ENCODE data around the gene SPINK4. TPM values are rescaled to one million over a fixed set of nuclear protein-coding genes. Genes with fewer than 3 reads are reported as not detected.

SPINK4 gene
- total RNA-seq, 1 donor from 2014 or later, result not detected

GRCh38 chr9:33229359-33230114, 10.4 kb upstream of the SPINK4 start:
- Histone ChIP-seq H3K27me3 (no peaks in the 10 kb centered on the region), H3K27ac (no peak overlapping the region), H3K9me3 (no peaks in the 10 kb centered on the region), H3K36me3 (no peaks in the 10 kb centered on the region), H3K4me1 (peaks cover 0 to 5% of the 10 kb centered on the region in 2 donors), H3K4me3 (no peak overlapping the region)
- no peak for DNase-seq (ENCODE audit: low spot score in 2 of 2)
- intact Hi-C loops (cut with DNase I), result loop anchor here (5.0 kb wide), 1 partner anchor 97 kb away; no protein-coding TSS in a partner anchor
- TF ChIP-seq, protein P1, sequence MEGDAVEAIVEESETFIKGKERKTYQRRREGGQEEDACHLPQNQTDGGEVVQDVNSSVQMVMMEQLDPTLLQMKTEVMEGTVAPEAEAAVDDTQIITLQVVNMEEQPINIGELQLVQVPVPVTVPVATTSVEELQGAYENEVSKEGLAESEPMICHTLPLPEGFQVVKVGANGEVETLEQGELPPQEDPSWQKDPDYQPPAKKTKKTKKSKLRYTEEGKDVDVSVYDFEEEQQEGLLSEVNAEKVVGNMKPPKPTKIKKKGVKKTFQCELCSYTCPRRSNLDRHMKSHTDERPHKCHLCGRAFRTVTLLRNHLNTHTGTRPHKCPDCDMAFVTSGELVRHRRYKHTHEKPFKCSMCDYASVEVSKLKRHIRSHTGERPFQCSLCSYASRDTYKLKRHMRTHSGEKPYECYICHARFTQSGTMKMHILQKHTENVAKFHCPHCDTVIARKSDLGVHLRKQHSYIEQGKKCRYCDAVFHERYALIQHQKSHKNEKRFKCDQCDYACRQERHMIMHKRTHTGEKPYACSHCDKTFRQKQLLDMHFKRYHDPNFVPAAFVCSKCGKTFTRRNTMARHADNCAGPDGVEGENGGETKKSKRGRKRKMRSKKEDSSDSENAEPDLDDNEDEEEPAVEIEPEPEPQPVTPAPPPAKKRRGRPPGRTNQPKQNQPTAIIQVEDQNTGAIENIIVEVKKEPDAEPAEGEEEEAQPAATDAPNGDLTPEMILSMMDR (IDR thresholded peaks at IDR 0.05), result no peak

GRCh38 chr9:33230756-33231622, 9.0 kb upstream of the SPINK4 start:
- intact Hi-C loops (cut with DNase I), result no loop called here
- Histone ChIP-seq H3K27me3 (no peaks in the 10 kb centered on the region), H3K9me3 (no peaks in the 10 kb centered on the region), H3K4me1 (no peaks in the 10 kb centered on the region), H3K4me3 (no peak overlapping the region), H3K36me3 (no peaks in the 10 kb centered on the region), H3K27ac (no peak overlapping the region)
- no peak for DNase-seq (ENCODE audit: low spot score in 2 of 2)
- TF ChIP-seq, protein P1 (IDR thresholded peaks at IDR 0.05), result no peak

GRCh38 chr9:33231623-33231942, 8.4 kb upstream of the SPINK4 start:
- TF ChIP-seq, protein P1 (IDR thresholded peaks at IDR 0.05), result no peak
- H3K27me3 ChIP-seq, result no peaks in the 10 kb centered on the region
- H3K36me3 ChIP-seq, result no peaks in the 10 kb centered on the region
- DNase-seq (ENCODE audit: low spot score in 2 of 2), result no peak
- intact Hi-C loops (cut with DNase I), result no loop called here
- no peak overlapping the region for H3K4me3 ChIP-seq
- no peaks in the 10 kb centered on the region for H3K4me1 ChIP-seq
- H3K9me3 ChIP-seq, result no peaks in the 10 kb centered on the region
- H3K27ac ChIP-seq, result no peak overlapping the region

GRCh38 chr9:33232815-33233214, 7.2 kb upstream of the SPINK4 start:
- Histone ChIP-seq H3K9me3 (no peaks in the 10 kb centered on the region), H3K36me3 (no peaks in the 10 kb centered on the region), H3K4me1 (no peaks in the 10 kb centered on the region), H3K27me3 (no peaks in the 10 kb centered on the region), H3K27ac (no peak overlapping the region), H3K4me3 (no peak overlapping the region)
- TF ChIP-seq, protein P1 (IDR thresholded peaks at IDR 0.05), result no peak
- intact Hi-C loops (cut with DNase I), result no loop called here
- no peak for DNase-seq (ENCODE audit: low spot score in 2 of 2)

GRCh38 chr9:33233626-33234342, 6.2 kb upstream of the SPINK4 start:
- TF ChIP-seq, protein P1 (IDR thresholded peaks at IDR 0.05), result no peak
- Histone ChIP-seq H3K9me3 (no peaks in the 10 kb centered on the region), H3K27ac (no peak overlapping the region), H3K4me1 (no peaks in the 10 kb centered on the region), H3K27me3 (no peaks in the 10 kb centered on the region), H3K36me3 (no peaks in the 10 kb centered on the region), H3K4me3 (no peak overlapping the region)
- intact Hi-C loops (cut with DNase I), result no loop called here
- no peak for DNase-seq (ENCODE audit: low spot score in 2 of 2)

Measured in ascending aorta (tissue), 2 donors.